Cerebellar cortex (tissue), 1 donor: ENCODE results near the gene PITPNC1.
A peak's percentile ranks its signal among the peaks of the same experiment; 100 is the strongest.
"Not testable (repeated sequence)": the region's sequence is repeated elsewhere in the genome, so short reads cannot be mapped to it uniquely, and the experiment has no call there.

Experiments used
- DNase-seq: peaks from one replicate; pipeline ENCODE4 v3.0.0-alpha.2; 2015; ENCODE audit warnings: low spot score

Gene PITPNC1

DNA sequence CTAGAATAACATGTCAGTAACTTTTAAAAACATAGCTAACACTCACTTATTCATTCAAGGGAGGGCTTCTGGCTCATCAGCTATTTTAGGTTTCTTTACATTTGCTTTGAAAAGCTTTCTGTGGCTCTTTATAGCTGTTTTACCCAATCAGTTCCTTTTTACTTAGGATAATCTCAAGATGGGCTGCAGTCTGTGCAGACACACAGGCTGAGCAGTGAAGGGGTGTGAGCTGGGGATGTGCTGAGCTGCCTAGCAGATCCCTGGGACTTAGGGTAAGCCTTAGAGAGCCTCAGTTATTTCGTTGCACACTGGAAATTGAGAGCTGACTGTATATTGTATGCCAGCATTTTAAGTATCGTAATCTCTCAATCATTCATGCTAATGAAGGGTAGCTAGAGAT lies 310.4 kb downstream of the PITPNC1 start:
- DNase-seq, result no peak

DNA sequence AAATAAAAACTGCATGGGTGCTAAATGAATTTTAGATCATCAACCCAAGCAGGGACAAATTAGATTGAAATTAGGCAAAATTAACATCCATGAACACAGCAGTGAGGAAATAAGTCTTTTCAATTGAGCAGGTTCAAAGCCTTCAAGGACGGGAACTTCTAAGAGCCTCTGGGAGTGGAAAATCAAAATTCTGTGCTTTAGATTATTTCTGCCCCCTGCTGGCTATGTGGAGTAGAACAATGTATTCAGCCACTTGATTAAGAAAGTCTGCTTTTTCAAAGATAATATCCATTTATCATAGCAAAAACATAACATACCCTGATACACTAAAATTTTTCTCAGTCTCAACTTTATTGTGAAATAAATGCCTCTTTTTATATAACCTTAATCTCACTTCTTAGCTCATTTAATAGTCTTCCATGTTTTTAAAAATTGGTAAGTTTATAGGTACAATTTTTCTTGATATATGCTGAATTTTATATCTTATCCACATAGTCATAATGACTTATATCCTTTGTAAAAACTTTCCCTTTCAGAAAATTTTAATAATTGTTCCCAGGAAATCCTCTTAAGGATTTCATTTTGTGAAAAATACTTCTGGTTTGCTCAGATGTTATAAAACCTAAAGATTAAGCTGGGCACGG lies 312.6 kb downstream of the PITPNC1 start:
- peak; percentile 84 for DNase-seq

DNA sequence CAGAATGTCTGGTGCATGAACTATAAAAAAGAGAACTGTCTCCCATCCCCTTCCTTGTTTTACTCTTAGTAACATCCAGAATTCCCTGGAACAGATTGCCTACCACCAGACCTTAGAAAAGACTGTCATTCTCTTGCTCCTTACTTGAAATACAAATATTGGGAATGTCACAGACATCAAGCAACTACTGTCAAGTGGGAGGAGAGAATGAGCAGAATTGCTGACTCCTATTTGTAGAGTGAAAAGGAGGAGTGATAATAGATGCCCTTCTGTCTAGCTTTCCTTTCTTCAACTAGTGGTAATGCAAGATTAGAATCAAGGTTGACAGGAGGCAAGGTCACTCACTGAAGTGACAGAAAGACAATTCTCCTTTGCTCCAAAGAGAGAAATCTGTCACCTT lies 316.7 kb downstream of the PITPNC1 start:
- DNase-seq, result no peak

DNA sequence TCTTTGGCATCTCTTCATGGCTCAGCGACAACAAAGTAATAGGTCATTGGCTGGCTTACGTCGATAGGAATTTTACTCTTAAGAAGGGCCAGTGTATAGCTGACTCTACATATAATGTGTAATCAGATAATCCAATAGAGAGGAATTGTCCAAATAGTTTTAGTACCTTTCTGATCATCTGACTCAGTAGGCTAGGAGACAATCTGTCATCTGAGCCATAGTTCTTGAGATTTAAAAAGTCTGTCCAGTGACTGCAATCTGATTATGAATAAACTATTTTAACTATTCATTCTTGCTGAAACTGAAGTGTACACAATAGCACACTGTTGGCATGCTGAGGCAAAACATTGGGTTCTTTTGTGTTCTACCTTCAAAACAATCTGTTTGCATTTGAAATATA lies 319.3 kb downstream of the PITPNC1 start:
- no peak for DNase-seq

DNA sequence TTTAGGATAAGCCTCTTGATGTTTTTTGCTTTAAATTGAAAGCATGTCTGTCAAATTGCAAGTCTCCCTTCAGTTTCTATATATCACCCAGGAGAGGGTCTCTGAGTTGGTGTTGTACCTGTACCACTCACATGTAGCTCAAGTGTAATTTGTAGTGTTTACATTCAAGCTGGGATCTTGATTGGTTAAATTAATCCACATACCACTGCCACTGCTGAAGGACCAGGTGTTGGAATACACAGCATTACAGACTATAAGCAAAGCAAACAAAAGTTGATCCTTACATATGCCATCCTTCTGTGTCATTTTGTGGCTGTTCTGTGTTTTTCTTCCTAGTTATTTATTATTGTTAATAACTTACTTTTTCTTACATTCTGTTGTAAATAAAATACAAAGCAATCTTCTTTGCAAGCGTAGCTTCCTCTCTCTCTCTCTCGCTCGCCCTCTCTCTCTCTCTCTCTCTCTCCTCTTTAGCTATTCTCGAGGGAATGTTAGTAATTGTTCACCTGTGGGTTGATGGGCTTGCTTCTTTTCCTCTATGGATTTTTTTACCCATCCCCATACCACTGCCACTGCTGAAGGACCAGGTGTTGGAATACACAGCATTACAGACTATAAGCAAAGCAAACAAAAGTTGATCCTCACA lies 319.9 kb downstream of the PITPNC1 start:
- no peak for DNase-seq

DNA sequence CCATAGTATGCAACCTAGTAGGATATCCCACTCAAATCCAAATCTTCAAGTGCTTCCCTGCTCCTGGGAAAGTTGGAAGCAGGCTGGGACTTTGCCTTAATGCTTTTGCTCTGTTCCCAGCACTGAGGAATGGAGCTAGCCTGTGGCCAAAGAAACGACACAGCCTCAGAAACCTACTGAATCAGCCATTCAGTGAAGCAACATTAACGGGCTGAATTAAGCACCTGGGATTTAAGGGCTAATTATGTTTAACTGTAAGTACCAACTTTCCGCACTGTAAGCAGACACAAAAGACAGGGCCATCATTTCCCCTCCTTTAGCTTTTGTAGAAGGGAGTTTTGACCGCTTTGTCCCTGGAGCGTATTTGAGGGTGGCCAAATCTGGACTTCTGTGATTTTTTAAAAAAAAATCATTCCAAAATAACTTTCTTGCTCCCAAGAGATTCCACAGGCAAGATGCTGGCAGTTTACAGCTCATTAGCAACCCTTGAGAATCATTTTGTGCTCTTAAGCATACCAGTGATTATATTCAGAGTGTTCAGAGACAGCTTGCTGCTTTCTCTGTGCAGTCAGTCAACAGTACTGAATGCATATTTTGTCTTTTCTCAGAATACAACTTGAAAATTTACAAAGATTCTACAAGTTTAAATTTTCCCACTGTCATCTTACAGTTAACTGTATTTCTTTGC lies 323.1 kb downstream of the PITPNC1 start:
- DNase-seq, result no peak

DNA sequence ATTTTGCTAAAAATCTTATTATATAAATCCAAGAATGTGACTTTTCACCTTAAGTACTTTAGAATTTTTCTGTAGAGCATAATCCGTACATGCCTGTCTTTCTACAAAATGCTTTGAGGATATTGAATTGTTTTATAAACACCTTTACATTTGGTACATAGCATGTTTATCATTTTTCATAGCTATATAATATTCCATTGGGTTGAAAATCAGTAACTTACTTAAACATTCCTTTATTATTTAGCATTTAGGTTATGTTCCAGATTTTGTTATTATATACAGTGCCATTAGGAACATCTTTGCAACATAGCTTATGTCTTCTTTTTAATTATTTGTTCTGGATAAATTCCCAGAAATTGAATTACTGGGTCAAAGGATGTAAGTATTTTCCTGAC lies 323.6 kb downstream of the PITPNC1 start:
- DNase-seq, result no peak

DNA sequence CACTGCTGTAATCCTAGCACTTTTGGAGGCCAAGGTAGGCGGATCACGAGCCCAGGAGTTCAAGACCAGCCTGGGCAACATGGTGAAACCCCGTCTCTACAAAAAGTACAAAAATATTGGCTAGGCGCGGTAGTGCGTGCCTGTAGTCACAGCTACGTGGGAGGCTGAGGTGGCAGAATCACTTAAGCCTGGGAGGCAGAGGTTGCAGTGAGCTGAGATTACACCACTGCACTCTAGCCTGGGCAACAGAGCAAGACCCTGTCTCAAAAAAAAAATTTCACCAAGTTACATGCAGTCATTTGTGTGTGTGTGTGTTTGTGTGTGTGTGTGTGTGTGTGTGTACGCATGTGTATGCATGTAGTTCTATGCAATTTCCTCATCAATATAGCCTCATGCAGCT lies 325.8 kb downstream of the PITPNC1 start:
- DNase-seq, result not testable (repeated sequence)

DNA sequence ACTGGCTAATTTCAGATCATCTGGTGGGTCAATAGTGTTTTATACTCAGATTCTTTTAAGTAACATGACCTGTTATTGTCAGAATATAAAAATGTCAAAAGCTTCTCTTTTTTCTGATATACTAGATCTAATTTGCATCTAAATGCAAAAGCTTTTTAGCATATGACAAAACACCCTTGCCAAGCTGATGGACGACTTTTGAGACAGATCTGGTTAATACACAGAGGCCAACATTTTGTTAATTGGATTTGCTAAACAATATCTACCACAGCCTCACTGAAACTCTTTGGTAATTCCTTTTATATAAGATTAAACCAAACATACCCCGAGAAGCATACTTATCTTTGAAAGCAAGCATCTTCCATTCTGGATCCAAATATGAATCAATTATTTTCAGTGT lies 330.4 kb downstream of the PITPNC1 start:
- no peak for DNase-seq

DNA sequence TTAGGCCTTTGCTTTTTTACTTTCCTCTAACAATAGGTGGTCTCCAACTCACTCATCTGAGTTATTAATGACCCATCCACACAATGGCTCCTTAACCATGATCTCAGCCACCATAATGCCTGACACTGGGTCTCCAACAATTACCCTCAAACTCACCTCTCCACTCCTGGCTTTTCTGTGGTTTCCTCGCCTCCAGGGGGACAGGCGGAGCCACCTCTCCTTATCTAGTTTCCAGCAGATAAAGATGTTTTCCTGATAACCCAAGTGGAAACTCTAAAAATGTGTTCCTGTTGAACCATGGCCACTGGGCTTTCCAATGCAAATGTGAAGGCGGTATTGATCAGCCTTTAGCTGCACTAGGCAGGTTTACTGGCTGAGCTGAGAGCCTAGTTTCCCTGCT lies 331.3 kb downstream of the PITPNC1 start:
- DNase-seq, result no peak

DNA sequence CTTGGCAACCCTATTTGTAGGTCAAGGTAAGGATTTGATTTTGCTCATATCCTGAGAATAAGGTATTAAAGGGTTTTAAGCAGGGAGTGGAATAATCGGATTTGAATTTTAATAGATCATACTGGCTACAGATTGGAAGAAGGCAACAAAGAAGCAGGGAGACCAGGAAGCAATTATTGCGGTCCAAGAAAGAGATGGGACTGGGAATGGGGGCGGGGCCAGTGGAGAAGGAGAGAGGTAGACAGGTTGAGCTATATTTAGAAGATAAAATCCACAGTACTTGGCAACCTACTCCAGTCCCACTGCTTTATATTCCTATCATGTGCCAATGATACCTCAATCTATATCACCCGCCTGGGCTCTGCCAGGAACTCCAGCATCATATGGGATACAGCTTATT lies 334.8 kb downstream of the PITPNC1 start:
- no peak for DNase-seq

DNA sequence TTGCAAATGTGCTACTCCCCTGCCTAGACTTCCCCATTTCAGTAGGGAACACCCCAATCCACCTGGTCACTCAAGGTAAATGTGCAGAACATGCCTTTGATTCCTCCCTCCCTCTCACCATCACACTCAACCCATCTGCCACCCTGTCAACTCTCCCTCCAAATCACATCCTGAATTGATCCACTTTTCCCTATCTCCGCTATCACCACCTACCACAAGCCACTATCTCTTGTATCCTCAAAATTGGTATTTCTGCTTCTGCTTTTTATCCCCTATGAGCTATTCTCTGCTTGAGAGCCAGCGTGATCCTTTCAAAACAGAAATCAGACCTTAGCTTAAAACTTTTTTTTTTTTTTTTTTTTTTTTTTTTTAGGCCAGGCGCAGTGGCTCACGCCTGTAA lies 335.3 kb downstream of the PITPNC1 start:
- no peak for DNase-seq

DNA sequence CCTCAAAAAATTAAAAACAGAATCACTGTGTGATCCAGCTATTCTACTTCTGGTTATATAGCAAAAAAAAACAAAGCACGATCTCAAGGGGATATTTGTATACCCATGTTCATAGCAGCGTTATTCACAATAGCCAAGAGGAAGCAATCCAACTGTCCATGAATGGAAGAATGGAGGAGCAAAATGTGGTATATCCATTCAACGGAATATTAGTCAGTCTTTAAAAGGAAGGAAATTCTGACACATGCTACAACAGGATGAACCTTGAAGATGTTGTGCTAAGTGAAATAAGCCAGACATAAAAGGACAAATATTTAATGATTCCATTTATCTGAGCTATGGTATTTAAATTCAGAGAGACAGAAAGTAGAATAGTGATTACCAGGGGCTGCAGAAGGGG lies 336.1 kb downstream of the PITPNC1 start:
- no peak for DNase-seq

DNA sequence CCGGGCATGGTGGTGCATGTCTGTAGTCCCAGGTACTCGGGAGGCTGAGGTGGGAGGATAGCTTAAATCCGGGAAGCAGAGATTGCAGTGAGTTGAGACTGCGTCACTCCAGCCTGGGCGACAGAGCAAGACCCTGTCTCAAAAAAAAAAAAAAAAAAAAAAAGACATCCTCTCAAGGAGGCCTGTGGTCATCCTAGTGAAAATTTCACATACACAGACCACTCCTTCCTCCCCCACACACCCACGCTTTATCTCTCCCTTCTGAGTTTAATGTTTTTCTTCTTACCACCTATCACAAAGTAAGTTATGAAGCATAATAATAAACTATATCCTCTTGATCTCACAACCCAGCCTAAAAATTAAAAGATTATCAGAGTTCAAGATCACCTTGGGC lies 339.3 kb downstream of the PITPNC1 start:
- DNase-seq, result no peak

DNA sequence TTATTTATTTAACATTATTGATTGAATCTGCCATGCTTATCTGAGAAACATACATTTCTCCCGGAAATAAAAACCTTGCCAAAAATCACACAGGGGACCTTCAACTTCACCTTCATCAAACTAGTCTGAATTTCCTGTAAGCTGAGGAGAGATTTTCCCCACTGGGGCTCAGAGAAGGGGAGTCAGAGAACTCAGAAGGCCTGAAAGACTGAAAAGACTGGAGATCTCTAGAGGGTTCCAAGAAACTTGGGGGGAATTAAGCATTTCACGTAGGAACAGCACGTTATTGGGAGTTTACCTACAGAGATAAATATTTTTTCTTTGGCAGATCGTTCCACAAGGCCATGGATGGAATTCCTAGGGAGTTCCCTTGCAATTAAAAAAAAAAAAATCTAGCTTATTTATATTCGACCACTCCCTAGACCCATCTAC lies 340.1 kb downstream of the PITPNC1 start:
- DNase-seq, result no peak

DNA sequence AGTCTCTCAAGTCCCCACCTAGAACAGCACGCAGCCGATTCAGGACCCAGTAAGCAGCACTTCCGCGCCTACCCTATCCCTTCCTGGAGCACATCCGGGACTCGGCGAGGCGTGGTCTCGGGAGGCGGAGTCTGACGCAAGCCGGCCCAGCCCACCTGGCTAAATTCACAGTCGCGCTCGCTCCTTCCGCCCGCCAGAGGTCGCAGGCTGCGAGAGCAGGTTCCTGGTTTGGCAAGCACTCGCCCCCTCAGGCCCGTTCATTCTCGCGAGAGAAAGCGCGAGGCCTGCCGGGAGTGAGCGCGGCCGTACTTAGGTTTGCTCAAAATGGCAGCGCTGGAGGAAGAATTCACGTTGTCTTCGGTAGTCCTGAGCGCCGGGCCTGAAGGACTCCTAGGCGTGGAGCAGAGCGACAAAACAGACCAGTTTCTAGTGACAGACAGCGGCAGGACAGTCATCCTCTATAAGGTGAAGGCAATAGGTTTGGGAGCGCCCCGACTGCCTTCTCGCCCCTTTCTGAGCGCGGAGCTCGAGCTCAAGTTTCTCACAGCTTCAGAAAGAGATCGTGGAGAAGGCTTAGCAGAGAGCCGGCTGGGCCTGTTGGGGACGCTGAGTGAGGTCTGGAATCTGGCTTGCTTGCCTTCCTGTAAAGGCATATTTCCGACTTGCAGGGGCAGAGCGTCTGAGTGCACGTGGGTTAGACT lies 340.7 kb downstream of the PITPNC1 start, which contains the start of gene NOL11:
Gene NOL11 (plus strand): TSS at position 313 of the 701 bp plus-strand sequence. CDS start 12 bp downstream, at position 325.
- peak; percentile 99 for DNase-seq

DNA sequence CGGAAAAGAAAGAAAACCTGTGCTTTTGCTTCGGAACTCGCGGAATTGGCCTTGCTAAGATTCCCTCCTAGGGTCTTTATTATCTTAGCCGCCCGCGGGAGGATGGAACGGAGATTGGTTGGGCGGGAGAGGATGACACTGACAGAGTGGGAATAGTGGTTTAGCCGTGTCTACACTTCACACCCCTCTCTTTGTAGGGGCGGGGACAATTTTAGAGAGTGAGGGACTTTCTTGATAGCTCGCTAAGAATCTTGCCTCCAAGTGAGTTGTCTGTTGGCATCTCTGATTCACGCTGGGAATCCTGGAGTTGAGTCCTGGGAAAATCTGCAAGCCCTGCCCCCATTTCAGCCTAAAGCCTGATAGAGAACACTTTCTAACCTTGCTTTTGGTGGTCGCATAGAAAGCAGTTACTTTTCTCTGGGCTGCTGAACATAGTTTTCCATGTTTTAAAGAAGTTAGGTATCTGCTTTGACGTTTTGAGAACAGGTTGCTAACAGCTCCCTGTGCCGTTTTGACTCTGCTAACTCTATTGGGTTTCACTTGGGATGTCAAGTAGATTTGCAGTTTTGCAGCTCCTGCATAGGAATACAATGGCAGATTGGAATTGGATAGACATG lies 341.4 kb downstream of the PITPNC1 start:
- no peak for DNase-seq

DNA sequence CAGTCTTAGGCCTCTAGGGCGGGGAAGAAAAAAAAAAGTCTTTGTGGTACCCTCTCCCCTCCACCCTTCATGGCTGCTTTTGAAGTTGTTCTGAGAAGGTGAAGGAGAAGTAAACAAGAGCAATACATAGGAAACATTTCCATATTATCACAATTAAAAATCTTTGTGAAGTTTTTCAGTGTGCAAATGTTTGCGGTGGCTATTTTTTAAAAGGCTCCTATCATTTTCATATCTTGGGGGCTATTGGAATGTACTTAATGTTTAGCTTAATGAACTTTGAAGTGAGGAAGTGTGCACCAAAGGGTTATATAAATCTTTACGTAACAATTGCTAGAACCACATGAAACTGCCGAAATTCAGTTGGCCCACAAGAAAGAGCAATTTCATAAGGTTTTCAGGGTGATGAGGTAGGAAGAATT lies 348.3 kb downstream of the PITPNC1 start:
- DNase-seq, result no peak

DNA sequence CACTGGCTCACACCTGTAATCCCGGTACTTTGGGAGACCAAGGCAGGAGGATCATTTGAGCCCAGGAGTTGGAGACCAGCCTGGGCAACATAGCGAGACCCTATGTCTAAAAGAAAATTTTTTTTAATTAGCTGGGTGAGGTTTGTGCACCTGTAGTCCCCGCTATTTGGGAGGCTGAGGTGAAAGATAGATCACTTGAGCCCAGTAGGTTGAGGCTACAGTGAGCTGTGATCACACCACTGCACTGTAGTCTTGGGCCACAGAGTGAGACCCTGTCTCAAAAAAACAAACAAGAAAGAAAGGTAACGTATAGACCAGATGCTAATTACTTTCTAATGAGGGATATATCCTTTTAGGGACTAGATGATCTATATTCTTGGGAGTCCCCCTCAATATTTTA lies 348.7 kb downstream of the PITPNC1 start:
- no peak for DNase-seq

DNA sequence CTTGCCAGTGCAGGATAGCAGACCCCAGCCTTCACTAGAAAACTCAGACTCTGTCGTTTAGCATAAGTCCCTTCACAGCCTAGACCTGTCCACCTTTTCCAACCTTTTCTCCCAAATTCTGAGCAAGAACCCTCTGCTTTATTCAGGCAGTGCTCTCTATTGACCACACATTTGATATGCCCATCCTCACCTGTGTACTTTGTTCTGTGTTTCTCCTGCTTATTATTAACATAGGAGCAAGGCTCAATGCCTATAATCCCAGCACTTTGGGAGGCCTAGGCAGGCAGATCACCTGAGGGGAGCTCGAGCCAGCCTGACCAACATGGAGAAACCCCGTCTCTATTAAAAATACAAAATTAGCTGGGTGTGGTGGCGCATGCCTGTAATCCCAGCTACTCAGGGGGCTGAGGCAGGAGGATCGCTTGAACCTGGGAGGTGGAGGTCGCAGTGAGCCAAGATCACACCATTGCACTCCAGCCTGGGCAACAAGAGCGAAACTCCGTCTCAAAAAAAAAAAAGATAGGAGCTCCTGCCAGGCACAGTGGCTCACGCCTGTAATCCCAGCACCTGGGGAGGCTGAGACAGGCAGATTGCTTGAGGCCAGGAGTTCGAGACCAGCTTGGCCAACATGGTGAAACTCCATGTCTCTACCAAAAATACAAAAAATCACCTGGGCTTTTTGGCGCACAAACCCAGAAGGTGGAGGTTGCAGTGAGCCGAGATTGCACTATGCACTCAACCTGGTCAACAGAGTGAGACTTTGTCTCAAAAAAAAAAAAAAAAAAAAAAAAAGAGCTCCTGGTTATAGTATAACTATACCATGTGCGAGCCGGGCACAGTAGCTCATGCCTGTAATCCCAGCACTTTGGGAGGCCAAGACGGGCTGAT lies 350.3 kb downstream of the PITPNC1 start:
- not testable (repeated sequence) for DNase-seq

DNA sequence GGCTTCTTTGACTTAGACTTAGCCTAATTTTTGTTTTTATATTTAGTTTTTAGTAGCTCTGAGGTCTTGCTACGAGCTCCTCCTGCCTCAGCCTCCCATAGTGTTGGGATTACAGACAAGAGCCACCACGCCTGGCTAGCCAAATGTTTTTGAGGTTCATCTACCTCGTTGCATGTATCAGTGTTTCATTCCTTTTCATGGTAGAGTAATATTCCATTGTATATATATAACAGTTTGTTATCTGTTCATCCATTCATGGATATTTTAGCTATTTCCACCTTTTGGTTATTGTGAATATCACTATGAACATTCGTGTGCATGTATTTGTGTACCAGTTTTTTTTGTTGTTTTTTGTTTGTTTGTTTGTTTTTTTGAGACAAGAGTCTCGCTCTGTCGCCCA lies 352.8 kb downstream of the PITPNC1 start:
- no peak for DNase-seq
